ENCODE results near the gene CLSTN3. TPM values are rescaled to one million over a fixed set of nuclear protein-coding genes. Genes with fewer than 3 reads are reported as not detected.
"Not testable (repeated sequence)": the region's sequence is repeated elsewhere in the genome, so short reads cannot be mapped to it uniquely, and the experiment has no call there.

Gene CLSTN3
- total RNA-seq, 1 donor from 2014 or later = 106 TPM

DNA sequence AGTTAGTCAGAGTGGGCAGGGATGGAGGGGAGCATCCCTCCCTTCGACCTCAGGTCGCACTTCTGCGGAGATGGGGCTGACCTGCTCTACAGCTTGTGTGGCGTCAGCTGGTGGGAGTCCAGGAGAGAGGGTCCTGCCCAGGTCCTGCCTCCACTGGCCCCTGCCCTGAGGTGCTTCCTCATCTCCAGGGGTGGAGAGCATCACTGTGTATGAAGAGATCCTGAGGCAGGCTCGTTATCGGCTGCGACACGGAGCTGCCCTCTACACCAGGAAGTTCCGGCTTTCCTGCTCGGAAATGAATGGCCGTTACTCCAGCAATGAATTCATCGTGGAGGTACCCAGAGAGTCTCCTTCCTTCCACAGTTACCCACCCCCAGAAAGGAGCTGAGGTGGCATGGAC lies 20.2 kb downstream of the CLSTN3 start:
- DNase-seq (ENCODE audit: low read depth) = no peak

DNA sequence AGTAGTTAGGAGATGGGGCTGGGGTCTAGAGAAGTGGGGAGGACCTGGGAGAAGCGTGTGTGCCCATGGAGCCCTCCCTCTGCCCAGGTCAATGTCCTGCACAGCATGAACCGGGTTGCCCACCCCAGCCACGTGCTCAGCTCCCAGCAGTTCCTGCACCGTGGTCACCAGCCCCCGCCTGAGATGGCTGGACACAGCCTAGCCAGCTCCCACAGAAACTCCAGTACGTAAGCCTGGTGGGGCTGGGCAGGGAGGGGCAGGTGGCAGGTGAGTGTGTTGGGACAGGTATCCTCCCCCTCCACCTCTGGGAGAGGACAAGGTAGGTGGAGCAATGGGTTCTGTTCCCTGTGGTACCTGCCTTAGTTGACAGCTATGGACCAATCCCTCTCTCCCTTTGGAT lies 20.7 kb downstream of the CLSTN3 start:
- no peak for DNase-seq (ENCODE audit: low read depth)

DNA sequence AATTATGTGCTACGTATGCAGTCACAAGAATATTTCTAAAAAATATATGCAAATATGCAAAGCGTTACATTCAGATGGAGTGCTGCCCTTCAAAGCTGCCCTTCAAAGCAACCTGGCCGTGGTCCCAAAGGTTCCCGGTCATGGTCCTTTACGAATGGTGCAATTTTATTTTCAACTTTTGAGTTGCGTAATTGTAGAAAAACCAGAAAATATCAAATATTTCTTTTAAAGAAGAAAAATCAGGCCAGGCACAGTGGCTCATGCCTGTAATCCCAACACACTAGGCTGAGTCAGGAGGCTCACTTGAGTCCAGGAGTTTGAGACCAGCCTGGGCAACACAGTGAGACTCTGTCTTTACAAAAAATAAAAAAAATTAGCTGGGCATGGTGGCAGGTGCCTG lies 21.4 kb downstream of the CLSTN3 start:
- no peak for DNase-seq (ENCODE audit: low read depth)

DNA sequence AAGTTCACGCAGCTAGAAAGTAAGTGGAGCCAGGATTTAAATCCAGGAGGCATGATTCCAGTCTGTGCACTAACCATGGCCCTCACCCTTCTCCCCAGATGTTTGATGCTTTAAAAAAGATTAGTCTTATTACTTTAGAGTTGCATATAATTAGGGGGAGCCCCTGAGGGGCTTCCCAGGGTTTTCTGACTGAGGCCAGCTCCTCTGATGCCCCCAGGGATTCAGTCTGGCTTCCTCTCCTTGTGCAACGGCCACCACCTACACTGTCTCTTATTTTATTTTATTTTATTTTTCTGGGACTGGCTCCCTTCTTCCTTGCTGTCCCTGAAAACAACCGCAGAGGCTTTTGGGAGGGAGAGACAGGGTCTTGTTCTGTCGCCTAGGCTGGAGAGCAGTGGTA lies 22.6 kb downstream of the CLSTN3 start:
- no peak for DNase-seq (ENCODE audit: low read depth)

DNA sequence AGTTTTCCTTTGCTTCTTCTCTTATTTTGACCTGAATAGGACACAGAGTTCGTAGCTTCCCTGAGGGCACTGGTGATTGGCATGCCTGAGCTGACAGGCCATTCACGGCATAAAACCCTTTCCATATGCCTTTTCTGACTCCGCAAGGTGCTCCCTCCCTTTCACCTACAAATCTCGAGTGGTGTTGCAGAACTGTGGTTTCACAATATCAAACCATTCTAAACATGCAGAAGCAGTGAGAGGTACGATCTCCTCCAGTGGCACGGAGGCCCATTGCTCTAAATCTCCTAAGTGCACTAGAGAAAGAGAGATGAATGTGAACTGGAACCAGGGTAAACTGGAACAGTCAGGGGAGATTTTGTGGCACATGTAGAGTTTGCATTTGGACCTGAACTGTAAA lies 23.9 kb downstream of the CLSTN3 start:
- no peak for DNase-seq (ENCODE audit: low read depth)

DNA sequence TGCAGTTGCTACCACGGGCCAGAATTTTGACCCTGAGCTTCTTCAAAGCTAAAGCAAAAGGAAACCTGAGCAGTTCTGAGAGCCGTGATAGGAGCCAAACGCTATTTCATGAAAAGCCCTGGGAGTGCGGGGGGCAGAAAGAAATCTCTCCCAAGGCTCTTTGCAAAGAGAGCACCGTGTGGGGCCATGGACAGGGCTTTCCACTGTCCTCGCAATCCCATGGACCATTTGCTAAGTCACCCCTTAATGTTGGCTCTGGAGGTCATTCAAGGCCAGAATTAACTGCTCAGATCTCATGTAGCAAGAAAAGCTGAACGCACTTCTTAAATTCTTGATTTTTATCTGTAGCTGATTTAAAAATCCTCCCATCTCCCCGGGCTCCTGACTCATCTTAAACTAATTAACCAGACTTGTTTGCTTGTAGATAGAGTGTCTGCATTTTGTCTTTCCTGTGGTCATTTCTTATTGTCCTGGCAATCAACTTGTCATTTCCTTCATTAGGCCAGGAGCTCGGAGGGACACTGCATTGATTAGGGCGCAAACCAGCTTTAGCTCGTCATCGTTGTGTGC lies 24.8 kb downstream of the CLSTN3 start:
- DNase-seq (ENCODE audit: low read depth) = no peak

DNA sequence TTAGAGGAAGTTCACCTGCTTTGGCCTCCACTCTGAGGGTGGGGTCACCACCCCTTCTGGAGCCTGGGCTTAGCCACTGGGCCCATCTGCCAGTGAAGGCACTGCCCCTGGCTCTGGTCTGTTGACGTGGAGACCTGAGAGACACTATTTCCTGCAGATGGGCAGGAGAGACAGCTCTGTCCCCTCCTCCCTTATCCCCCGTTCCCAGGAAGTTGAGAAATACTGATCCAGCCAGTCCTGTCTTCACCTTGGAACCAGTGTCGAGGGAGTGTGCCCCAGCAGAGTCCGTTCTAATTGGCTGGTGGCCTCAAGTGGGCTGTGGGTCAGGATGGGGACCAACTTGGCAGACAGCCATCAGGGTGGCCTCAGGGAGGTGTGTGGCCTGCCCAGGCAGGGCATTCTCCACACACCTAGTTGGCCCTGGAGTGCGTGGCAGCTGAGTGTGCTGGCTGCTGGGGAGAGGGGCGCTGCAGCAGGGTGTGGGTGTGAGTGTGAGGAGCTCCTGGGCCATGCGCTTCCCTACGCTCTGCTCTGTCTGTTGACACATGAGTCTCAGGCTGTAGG lies 25.4 kb downstream of the CLSTN3 start:
- peak; percentile 21 for DNase-seq (ENCODE audit: low read depth)

DNA sequence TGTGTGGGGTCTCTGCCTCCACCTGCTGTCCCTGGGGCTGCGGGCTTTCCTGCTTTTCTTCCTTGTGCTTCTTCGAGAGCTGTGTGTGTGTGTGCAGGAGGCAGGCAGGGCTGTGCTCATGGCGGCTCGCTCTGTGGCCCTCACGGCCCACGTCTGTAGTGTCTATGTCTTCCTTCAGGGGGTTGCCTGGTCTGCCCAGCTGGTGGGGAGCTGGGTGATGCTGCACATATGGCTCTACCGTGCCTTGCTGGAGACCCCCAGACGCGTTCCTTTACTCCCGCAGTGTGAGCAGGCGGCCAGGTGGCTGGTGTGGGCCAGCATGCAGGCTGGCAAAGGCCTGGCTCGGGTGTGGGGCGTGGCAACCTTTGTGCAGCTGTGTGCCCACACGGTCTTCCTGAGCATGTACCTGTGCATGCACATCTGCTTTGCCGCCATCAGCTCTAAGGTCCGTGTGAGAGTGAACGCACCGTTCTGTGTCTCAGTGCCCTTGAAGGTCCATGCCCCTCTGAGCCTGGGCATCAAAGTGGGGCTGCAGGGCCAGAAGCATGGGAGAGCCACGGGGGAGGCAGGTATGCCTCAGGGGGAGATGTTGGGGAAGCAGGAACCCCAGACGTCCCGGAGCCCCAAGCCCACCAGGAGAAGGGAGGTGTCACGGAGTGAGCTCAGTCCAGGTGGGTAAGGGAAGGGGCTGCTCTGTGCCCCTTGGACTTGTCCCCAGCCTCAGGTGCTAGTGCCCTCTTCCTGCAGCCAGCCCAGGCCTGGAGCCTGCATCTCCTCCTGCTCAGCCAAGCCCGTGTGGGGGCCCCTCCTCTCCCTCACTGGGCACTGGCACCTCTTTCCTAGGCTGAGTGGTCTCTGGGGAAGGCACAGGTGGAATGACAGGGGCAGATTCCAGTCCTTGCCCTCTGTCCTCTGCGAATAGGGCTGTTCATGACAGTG lies 26.4 kb downstream of the CLSTN3 start:
- DNase-seq (ENCODE audit: low read depth) = no peak

DNA sequence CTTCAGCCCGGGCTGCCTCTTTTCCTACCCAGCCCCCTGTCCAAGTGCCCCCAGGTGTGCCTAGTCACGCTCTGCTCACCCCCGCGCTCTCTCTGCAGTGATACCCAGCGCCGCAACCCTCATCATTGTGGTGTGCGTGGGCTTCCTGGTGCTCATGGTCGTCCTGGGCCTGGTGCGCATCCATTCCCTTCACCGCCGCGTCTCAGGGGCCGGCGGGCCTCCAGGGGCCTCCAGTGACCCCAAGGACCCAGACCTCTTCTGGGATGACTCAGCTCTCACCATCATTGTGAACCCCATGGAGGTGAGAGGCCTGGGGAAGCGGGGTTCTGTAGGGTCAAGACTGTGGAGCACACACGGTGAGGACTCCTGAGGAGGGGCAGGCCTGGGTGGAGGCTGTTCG lies 27.2 kb downstream of the CLSTN3 start:
- no peak for DNase-seq (ENCODE audit: low read depth)

DNA sequence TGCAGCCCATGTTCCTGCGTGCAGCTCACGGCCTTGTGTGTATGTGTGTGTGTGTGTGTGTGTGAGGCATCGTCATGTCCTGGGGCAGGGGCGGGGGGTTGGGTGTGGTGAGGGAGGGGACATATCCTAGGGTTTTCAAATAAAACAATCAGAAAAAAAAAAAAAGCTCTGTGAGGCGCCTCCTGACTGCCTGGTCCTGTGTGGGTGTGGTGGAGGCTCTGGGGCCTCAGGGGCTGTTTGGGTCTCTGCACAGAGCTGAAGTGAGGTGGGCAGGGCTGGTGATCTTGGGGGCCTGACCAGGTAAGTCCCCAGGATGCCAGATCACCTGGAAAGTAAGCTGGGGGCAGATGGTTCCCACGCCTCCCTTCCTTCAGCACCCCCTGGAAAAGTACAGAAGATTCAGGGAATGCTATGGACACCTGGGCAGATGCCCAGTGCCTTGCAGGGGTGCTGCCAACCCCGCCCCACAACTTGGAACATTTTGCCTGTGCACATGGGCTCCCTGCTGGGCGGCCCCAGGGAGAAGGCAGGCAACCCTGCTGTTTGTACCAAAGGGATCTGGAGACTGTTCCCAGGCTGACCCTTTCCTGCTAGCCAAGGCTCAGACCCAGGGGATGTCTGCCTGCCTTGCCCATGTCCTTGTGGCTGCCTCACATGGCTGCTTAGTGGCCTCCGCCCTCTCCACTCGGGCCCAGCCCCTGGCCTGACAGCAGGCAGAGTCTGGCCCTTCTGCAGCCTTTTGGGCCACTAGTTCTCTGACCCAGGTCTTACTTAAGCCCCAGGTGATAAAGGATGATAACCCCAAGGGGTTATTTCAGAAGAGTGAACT lies 28.8 kb downstream of the CLSTN3 start:
- DNase-seq (ENCODE audit: low read depth) = no peak

DNA sequence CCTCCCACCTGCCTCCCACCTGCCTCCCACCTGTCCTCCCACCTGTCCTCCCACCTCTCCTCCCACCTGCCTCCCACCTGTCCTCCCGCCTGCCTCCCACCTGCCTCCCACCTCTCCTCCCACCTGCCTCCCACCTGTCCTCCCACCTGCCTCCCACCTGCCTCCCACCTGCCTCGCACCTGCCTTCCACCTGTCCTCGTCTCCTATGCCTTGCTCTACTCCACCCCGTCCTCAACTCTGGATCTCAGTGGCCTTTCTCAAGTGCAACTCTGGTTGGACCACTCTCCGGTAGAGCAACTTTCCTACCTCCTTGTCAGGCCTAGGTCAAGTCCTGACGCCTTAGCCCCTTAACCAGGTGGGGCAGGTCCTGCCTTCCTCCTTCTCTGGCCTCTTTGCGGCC lies 30.0 kb downstream of the CLSTN3 start:
- DNase-seq (ENCODE audit: low read depth) = no peak

DNA sequence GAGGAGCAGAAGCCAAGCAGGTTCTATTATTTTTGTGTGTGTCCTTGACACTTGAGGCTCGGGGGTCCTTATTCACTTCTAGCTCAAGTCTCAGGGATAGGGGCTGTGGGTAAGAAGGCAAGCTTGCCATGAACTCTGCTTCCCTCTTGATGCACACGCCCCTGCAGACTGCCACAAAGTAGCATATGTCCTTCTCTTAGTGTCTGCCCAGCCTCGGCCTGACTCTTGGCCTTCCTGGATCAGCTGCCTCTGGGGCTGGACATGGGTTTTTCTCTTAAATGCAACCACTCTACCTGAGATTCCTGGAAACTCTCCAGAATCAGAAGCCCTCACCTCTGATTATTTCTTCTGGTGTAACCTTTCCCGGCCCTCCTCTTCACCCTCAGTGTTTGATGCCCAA lies 31.2 kb downstream of the CLSTN3 start:
- DNase-seq (ENCODE audit: low read depth) = no peak

DNA sequence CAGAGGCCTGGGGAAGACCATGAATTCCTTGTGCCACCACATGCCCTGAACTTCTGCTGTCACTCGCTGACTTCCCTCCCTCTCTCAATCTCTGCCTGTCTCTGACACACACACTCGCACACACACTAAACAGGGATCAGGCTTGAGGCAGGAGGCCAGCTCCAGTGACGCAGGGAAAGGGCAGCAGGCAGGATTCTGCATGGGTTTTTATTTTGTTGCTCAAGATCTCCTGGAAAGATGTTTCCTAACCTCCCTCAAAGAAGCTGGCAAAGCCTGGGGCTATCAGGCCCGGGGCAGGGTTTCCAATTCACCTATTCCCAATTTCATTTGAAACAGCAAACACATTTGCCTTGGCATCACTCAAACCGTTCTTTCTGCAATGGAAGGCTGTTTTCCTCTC lies 31.6 kb downstream of the CLSTN3 start:
- DNase-seq (ENCODE audit: low read depth) = no peak

DNA sequence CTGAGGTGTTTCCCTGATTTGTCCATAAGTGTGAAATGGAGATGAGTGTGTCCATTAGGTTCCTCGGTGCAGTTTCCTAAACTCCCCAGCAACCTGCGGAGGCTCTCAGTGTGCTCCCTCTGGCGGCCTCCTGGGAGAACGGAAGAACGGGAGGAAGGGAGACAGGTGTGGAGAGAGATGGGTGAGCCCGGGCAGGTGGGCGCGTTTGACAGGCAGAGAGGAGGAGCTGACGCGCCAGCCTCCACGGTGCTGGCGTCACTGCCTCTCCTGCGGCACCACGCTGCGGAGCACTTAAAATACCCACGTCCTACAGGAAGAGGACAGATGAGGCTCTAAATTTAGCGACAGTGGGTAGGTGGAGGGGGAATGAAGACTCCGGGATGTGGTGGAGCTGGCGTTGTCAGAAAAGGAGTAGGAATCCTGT lies 32.5 kb downstream of the CLSTN3 start:
- DNase-seq (ENCODE audit: low read depth) = peak; percentile 34

DNA sequence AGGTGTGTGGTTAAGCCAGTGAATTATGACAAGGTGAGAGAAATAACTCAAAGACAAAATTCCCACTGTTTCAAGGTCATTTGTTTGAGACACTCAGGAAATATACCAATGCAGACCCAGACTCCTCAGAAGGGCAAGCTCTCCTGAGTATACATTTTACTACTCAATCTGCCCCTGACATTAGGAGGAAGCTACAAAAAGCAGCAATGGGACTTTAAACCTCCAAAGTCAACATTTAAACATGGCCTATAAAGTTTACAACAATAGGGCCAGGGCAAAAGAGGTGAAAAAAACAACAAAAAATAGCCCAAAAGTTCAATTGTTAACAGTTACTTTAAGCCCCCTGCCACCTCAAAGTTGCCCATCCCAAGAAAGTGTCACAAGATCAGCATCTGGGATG lies 39.8 kb downstream of the CLSTN3 start:
- no peak for DNase-seq (ENCODE audit: low read depth)

DNA sequence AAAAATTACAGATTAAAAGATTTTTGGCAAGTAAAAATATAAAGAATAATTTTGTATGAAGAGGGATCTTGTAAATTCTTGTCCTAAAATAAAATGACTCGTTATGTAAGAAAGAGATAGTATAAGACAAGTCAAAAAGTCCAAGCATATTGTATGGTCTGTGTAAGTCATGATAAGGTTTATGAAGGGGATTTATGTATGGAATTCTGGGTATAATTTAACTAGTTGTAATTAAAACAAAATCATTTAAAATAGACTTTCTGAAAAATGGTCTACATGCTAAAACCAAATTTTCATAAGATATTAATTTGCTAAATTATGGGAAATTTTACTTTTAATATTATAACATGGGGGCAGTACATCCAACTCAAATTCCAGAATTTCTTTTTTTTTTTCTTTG lies 41.7 kb downstream of the CLSTN3 start:
- no peak for DNase-seq (ENCODE audit: low read depth)

DNA sequence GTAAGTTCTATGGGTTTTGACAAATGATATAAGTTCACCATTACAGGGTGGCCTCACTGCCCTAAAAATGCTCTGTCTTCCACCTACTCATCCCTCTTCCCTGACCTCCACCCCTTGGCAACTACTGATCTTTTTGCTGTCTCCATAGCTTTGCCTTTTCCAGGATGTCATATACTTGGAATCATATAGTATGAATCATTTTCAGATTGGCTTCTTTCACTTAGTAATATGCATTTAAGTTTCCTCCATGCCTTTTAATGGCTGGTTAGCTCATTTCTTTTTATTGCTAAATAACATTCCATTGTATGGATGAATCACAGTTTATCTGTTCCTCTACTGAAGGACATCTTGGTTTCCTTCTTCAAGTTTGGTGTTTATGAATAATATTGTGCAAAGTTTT lies 45.3 kb downstream of the CLSTN3 start:
- DNase-seq (ENCODE audit: low read depth) = no peak

DNA sequence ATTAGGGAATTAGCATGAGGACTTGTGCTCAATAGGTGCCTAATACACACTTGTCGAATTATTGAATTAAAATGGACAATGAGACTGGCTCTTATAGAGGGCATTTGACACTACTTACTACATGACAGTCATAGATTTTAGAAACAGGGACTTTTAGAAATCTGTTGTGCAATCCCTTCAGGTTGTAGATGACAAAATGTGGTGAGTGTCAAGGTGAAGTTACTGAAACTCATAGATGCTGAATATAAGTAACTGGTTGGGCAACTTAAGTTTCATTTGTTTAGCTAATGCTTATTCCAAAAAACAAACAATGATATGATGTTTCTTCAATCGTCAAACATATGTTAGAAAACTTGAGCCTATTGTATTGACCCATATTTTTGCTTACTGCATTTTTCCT lies 46.4 kb downstream of the CLSTN3 start:
- DNase-seq (ENCODE audit: low read depth) = no peak

DNA sequence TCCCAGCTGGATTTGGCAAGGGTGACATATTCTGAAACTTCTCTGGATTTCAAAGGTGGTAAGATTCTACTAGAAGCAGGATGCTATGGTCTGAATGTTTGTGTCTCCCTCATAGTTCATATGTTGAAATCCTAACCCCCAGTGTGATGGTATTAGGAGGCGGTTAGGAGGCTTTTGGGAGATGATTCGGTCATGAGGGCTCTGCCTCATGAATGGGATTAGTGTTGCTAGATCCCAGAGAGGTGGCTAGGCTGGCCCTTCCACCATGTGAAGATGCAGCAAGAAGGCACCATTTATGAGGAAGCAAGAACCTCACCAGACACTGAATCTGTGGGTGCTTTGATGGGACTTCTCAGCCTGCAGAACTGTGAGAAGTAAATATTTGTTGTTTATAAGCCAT lies 48.3 kb downstream of the CLSTN3 start:
- DNase-seq (ENCODE audit: low read depth) = no peak

DNA sequence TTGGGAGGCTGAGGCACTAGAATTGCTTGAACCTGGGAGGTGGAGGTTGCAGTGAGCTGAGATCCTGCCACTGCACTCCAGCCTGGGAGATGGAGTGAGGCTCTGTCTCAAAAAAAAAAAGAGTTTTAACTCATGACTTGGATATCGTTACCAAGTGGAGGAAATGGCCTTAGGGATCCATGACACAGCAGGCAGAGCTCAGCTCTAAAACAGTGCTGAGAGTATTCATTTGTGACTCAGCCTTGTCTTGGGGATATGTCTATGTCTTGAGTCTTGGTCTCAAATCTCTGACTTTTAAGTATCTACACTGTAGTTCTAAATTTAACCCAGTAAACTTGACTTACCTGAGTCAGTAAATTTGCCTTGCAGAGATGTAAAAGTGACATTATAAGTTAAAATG lies 50.5 kb downstream of the CLSTN3 start:
- DNase-seq (ENCODE audit: low read depth) = no peak

DNA sequence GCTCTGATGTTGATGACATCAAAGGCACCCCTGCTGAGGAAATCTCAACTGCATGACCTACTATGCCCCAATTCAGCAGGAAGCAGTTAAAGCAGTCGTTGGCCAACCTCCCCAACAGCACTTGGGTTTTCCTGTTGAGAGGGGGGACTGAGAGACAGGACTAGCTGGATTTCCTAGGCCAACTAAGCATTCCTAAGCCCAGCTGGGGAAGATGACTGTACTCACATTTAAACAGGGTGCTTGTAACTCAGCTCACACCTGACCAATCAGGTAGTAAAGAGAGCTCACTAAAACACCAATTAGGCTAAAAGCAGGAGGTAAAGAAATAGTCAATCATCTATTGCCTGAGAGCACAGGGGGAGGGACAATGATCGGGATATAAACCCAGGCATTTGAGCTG lies 55.9 kb downstream of the CLSTN3 start:
- DNase-seq (ENCODE audit: low read depth) = not testable (repeated sequence)

Measured in renal cortical epithelial cell (primary cell).